T1000 (cell line): Measurements from ENCODE around the gene MCOLN1.

Experiments used
- DNase-seq: peaks from one replicate; lab custom pipeline; 2025; ENCODE audit warnings: mixed read lengths; lab: John Stamatoyannopoulos, UW

MCOLN1 gene

DNA sequence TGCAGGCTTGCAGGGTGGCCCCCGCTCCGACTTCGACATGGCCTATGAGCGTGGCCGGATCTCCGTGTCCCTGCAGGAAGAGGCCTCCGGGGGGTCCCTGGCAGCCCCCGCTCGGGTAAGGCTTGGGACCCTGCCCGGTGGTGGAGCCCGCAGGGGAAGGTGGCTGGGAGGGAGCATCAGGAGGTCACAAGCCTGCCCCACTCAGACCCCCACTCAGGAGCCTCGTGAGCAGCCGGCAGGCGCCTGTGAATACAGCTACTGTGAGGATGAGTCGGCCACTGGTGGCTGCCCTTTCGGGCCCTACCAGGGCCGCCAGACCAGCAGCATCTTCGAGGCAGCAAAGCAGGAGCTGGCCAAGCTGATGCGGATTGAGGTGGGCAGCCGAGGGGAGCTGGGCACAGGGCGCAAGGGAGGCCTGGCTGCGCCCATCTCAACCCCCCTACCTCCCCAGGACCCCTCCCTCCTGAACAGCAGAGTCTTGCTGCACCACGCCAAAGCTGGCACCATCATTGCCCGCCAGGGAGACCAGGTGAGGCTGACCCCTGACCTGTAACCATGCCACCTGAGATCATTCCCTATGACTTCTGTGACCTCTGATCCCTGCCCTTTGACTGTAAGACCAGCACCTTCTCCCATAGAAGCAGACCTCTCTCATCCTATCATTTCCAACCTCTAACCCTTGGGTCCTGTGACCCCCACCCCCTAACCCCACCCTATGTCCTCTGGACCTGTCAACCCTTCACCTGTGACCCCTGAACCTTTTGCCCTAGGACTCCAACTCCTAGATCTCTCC lies 20.3 kb downstream of the MCOLN1 start:
- no peak for DNase-seq

DNA sequence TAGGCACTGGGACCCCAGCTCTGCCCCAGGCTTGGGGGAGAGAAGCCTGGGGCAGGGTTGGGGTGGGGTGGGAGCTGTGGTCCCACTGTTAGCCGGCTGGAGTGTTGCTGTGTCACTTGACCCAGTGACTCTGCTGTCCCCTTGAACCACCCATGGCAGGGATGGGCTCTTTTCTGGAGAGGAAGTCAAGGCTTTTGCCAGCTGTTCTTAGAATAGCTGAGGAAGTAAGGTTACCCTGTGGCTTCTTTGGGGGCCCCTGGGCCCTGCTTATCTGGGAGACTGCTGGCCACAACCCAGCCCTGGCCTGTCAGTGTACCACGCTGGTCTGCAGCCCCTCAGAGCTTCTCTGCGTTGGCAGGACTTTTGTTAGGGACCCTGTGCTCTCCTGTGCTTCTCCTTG lies 22.2 kb downstream of the MCOLN1 start:
- DNase-seq = no peak

DNA sequence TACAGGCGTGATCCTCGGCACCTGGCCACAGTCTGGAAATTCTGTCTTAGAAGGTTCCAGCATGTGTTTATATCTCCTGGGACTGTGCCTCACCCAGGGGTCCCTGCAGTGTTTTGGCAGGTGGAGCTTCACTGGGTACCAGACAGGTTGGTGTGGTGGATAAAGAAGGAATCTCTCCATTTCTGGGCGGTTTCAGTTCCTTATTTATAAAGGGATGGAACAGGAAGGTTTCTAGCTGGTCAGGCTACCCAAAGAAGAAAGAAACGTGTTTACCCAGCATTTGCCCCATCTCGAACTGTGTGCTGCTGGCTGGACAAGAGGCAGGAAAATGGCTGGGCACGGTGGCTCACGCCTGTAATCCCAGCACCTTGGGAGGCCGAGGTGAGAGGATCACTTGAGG lies 22.9 kb downstream of the MCOLN1 start:
- DNase-seq = no peak

DNA sequence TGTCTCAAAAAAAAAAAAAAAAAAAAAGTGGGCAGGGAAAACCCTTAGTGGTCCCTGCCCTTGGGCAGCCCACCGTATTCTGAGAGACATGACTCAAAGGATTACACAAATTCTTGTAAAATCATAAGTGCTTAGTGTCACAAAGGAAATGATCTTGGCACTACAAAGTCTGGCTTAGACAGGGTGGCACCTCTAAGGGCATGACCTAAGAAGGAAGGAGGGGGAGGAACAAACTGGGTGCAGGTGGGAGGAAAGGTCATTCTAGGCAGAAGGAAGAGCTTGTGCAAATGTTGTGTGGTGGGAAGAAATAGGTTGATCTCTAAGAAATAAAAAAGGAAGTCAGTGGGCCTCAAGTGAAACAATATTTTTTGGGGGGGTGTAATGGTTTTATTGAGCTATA lies 23.5 kb downstream of the MCOLN1 start:
- no peak for DNase-seq

DNA sequence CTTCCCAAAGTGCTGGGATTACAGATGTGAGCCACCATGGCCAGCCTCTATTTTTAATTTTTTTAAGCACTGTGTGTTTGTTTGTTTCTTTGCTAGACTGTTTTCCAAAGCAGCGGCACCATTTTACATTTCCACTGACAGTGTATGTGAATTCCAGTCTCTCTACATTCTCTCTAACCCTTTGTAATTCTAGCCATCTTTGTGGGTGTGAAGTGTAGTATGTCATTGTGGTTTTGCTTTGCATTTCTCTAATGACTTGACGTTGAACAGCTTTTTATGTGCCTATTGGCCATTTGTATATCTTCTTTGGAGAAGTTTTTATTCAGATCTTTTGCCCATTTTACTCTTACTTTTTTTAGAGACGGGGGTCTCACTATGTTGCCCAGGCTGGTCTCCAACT lies 24.7 kb downstream of the MCOLN1 start:
- DNase-seq = no peak

DNA sequence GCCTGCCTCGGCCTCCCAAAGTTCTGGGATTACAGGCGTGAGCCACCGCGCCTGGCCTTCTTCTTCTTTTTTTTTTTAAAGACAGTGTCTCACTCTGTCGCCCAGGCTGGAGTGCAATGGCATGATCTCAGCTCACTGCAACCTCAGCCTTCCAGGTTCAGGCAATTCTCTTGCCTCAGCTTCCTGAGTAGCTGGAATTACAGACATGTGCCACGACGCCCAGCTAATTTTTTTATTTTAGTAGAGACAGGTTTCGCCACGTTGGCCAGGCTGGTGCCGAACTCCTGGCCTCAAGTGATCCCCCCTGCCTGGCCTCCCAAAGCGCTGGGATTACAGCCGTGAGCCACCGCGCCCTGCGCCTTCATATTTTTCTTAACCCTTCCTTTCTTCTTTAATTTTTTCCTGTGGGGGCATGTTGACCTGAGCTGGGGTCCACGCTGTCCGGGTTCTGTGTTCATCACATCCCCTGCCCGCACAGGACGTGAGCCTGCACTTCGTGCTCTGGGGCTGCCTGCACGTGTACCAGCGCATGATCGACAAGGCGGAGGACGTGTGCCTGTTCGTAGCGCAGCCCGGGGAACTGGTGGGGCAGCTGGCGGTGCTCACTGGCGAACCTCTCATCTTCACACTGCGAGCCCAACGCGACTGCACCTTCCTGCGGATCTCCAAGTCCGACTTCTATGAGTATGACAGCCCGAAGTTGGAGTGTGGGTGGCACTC lies 27.2 kb downstream of the MCOLN1 start:
- DNase-seq = no peak

DNA sequence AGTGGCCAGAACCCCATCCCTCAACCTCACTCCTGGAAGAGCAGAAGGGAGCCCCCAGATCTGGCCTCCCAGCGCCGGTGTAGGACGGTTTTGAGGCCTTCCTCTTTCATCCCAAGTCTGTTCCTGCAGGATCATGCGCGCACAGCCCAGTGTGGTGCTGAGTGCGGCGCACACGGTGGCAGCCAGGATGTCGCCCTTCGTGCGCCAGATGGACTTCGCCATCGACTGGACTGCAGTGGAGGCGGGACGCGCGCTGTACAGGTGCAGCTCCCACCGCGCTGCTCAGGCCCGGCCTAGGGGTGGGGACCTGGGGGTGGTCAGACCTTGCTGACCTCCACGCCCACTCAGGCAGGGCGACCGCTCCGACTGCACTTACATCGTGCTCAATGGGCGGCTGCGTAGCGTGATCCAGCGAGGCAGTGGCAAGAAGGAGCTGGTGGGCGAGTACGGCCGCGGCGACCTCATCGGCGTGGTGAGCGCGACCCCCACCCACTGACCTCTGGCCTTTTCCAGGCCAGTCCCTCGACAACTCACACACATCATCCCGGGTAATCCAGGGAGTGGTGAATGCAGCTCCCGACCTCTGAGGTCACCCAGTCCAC lies 27.8 kb downstream of the MCOLN1 start:
- DNase-seq = no peak

DNA sequence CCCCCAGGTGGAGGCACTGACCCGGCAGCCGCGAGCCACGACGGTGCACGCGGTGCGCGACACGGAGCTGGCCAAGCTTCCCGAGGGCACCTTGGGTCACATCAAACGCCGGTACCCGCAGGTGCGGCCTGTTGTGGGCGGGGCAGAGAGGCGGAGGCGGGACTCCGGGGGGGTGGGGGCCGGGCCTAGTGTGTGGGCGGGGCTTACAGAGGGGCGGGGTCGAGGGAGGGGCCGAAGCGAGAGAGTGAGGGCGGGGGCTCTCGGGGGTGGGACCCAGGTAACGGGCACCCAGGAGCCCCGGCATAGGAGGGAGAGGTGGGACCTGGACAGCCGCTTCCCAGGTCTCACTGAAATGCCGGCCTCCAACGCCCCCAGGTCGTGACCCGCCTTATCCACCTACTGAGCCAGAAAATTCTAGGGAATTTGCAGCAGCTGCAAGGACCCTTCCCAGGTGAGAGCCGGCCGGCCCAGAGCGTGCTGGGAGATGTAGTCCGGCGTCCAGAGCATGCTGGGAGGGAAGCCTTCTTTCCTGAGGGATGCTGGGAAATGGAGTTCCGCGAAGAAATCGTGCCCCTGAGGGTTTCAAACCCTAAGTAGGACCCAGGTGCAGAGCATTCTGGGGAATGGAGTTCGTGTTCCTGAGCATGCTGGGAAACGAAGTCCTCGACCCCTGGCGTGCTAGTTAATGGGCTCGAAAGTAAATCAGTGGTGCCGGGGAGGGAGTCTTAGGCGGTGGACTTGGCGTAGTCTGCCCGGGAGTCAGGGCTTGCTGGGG lies 28.8 kb downstream of the MCOLN1 start:
- DNase-seq = no peak

DNA sequence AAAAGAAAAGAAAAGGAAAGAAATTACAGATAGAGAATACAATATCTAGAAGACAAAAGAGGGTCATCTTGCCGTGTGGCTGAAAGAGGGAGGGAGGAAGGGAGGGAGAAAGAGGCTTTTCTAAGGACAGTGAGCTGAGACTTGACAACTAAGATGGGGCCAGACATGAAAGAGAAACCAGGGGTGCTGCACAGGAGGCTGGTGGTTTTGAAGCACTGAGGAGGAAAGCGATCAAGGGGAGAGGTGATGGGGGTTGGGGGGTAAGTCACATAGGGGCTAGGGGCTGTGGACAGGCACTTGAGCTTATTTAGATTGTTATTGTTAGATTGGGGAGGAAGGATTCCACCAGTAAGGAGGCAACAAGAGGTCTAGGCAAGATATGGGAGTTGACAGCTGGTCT lies 30.4 kb downstream of the MCOLN1 start:
- DNase-seq = no peak

DNA sequence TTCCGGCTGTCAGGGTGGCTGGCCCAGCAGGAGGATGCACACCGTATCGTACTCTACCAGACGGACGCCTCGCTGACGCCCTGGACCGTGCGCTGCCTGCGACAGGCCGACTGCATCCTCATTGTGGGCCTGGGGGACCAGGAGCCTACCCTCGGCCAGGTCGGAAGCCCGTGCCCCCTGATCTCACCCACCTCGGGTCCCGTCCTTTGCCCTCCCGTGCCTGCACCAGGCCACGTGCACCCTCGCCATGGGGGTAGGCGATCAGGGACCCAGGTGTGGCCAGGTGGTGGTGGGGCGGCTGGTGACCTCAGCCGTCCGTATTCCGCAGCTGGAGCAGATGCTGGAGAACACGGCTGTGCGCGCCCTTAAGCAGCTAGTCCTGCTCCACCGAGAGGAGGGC lies 32.1 kb downstream of the MCOLN1 start:
- no peak for DNase-seq

DNA sequence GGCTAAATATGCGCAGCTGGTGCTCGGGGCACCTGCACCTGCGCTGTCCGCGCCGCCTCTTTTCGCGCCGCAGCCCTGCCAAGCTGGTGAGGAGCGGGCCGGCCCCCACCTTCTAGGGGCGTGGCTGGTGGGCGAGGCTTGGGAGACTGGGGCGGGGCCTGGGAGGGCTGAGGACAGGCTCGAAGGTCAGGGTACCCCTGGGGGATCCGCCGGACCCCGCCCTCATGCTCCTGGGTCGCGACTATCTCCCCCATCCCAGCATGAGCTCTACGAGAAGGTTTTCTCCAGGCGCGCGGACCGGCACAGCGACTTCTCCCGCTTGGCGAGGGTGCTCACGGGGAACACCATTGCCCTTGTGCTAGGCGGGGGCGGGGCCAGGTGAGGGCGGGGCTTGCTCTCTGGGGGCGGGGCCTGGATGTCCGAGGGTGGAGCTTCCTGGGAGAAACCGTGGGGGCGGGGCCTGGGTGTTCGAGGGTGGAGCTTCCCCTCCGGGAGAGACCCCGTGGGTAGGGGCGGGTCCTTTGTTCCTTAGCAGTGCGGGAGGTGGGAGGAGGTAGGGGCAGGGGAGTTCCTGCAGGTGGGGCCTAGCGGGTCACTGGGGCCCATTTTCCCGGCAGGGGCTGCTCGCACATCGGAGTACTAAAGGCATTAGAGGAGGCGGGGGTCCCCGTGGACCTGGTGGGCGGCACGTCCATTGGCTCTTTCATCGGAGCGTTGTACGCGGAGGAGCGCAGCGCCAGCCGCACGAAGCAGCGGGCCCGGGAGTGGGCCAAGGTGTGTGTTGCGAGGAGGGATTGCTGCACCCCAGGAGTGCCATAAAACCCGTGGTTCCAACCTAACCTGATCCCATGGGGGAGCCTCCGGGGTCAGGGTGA lies 32.8 kb downstream of the MCOLN1 start:
- no peak for DNase-seq

DNA sequence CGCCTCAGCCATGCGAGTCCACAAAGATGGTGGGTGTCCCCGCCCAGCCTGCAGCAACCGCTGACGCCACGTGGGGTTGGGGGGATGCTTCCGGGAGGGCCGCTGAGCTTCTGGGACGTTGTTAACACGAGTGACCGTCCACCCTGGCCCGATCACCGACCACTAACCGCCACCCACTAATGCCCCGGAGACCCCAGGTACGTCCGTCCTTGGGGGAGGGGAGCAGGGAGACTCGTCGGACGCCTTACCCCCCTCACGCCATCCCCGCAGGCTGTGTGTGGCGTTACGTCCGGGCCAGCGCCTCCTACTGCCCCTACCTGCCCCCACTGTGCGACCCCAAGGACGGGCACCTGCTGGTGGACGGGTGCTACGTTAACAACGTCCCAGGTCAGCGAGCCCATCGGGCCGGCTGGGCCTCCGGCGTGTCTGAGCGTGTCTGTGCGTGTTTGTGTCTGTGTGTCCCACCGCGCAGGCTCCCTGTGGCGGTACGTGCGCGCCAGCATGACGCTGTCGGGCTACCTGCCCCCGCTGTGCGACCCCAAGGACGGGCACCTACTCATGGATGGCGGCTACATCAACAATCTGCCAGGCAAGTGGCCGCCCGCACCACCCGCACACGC lies 34.4 kb downstream of the MCOLN1 start:
- DNase-seq = no peak

DNA sequence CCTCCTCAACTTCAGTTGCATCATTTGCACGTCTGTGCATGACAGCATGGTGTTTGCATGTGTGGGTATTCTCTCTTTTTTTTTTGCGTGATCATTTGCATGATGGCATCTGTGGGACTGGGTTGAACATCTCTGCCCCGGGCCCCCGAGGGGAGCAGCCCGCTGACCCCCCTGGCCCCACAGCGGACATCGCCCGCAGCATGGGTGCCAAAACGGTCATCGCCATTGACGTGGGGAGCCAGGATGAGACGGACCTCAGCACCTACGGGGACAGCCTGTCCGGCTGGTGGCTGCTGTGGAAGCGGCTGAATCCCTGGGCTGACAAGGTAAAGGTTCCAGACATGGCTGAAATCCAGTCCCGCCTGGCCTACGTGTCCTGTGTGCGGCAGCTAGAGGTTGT lies 36.2 kb downstream of the MCOLN1 start:
- DNase-seq = no peak

DNA sequence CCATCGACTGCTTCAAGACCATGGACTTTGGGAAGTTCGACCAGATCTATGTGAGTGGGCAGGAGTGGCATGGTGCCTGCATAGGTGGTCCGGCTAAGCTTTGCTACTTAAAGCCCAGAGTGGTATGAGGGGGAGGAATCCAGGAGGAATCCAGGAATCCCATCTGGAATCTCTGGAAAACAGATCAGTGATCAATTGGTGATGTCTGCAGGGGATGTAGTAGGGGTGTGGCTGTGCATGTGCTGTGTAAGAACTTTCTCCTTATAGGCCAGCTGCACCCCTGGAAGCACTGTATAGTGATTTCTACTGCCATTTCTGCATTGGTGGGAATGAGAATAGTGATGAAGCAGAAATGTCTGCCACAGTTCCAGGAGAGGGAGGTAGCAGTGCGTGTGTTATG lies 36.7 kb downstream of the MCOLN1 start:
- DNase-seq = no peak

DNA sequence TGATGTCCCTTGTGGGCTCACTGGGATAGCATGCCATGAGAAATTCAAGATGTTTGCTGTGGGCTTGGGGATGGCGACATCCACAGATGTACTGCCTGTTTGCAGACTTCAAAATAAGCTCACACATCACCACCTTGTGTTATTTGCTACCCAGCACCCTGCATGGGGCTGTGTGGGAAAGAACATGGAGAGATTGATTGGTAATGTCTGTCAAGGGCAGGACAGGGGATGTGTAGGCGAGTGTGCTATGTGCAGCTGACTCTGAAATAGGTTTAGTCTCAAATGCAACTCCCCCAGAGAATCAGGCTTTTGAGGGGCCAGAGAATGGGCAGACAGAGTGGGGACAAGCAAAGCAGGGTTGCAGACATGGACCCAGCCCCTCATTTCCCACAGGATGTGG lies 37.8 kb downstream of the MCOLN1 start:
- no peak for DNase-seq

DNA sequence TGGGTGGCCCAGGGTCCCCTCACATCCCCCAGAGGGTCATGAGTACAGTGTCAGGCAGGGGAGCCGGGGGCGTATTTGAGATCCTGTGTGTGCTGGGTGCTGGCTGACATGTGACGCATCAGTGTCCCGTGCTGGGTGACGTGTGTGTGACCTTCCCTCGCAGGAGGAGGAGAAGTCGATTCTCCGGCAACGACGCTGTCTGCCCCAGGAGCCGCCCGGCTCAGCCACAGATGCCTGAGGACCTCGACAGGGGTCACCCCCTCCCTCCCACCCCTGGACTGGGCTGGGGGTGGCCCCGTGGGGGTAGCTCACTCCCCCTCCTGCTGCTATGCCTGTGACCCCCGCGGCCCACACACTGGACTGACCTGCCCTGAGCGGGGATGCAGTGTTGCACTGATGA lies 38.9 kb downstream of the MCOLN1 start:
- no peak for DNase-seq

DNA sequence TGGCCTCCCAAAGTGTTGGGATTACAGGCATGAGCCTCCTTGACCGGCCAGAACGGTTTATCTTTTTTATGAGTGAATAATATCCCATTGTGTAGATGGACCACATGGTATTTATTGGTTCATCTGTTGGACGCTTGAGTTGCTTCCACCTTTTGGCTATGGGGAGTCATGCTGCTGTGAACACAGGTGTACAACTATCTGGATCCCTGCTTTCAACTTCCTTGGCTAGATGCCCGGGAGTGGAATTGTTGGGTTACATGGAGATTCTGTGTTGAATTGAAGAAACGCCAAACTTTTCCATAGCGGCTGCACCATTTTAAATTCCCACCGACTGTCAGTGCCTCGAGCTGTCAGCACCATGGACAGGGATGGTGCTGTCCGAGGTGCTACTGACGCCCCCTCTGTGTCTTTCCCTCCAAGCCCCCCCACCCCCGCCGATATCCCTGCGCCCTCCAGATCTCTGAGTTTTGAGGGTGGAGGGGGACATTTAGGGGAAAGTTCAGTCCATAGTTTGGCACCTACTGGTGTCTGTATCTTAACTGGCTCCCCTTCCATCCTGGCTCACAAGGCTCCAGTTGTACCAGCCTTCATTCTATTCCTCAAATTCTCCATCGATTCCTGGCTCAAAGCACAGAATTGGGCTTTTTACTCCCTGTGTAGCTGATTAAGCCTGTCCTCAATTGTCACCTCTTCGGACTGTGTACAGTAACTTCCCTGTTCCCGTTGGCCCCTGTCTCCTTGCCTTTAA lies 40.4 kb downstream of the MCOLN1 start:
- no peak for DNase-seq

DNA sequence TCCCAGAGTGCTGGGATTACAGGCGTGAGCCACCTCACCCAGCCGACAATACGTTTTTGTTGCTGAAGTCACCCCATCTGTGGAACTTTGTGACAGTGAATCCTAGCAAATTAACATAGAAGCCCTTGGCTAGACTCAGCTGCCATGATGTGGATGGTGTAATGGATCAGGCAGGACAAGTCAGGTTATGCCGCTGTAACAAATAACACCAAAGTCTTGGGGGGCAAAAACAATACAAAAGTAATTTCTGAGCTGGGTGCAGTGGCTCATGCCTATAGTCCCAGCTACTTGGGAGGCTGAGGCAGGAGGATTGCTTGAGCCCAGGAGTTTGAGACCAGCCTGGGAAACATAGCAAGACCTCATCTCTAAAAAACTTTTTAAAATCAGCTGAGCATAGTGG lies 42.4 kb downstream of the MCOLN1 start:
- DNase-seq = no peak

DNA sequence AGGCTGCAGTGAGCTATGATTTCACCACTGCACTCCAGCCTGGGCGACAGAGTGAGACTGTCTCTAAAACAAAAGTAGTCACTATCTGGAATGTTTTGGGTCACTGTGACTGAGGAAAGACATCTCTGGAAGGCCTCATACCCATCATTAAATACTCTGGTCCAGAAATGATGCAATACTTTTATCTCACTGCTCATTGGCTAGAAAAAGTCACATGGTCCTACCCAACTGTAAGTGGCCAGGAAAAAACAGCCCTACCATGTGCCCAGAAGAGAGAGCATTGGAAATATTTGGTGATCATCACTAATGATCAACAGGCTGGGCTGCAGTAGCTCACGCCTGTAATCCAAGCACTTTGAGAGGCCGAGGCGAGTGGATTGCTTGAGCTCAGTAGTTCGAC lies 42.9 kb downstream of the MCOLN1 start:
- DNase-seq = no peak

DNA sequence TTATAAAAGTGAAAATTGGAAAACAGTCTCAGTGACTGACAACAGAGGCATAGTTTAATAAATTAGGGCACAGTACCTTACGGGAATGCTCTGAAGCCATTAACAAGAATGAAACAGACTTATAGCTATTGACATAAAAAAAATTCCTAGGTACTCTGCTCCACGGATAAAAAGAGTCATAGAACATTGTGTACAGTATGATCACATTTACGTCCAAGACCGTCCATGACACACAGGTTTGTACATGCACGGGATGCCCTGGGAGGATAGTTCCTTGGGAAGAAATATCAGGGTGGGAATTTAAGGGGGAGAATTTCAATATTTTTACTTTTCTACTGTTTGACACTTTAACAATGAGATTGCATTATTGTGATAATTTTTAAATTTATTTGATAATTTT lies 48.3 kb downstream of the MCOLN1 start:
- DNase-seq = no peak
